Measurements from ENCODE around the gene L3MBTL3.

L3MBTL3 gene

DNA sequence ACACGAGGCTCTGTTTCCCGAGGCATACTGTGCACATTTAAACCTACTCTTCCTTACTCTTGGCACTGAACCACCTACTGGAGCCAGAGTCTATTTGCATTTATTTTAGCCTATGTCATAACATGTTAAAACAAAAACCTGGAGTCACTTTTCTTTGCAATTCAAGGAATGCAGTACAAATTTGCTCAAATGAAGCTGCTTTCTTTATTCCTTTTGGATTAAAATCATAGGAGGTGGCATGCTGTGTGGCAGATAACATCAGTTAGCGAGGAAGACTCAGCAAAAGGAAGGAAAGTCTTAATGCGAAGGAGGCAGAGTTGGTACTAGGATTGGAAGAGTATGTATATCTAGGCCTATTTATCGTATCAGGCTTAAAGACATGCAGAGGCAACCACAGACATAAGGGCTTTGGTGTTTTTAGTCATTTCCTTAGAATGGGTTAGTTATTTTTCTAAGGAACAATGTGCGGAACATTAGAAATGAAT lies 111.4 kb downstream of the L3MBTL3 start:
- DNase-seq, result no peak
- no peaks in the 10 kb centered on the region for H3K36me3 ChIP-seq
- TF ChIP-seq, protein P1, sequence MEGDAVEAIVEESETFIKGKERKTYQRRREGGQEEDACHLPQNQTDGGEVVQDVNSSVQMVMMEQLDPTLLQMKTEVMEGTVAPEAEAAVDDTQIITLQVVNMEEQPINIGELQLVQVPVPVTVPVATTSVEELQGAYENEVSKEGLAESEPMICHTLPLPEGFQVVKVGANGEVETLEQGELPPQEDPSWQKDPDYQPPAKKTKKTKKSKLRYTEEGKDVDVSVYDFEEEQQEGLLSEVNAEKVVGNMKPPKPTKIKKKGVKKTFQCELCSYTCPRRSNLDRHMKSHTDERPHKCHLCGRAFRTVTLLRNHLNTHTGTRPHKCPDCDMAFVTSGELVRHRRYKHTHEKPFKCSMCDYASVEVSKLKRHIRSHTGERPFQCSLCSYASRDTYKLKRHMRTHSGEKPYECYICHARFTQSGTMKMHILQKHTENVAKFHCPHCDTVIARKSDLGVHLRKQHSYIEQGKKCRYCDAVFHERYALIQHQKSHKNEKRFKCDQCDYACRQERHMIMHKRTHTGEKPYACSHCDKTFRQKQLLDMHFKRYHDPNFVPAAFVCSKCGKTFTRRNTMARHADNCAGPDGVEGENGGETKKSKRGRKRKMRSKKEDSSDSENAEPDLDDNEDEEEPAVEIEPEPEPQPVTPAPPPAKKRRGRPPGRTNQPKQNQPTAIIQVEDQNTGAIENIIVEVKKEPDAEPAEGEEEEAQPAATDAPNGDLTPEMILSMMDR (IDR thresholded peaks at IDR 0.05; ENCODE audit: low read depth, low read length), result no peak
- no peaks in the 10 kb centered on the region for H3K27me3 ChIP-seq (ENCODE audit: insufficient read depth, low read depth, severe bottlenecking)
- no peak overlapping the region for H3K27ac ChIP-seq
- H3K9me3 ChIP-seq (ENCODE audit: severe bottlenecking), result no peaks in the 10 kb centered on the region
- no peak overlapping the region for H3K4me3 ChIP-seq (ENCODE audit: low read depth, low read length)

DNA sequence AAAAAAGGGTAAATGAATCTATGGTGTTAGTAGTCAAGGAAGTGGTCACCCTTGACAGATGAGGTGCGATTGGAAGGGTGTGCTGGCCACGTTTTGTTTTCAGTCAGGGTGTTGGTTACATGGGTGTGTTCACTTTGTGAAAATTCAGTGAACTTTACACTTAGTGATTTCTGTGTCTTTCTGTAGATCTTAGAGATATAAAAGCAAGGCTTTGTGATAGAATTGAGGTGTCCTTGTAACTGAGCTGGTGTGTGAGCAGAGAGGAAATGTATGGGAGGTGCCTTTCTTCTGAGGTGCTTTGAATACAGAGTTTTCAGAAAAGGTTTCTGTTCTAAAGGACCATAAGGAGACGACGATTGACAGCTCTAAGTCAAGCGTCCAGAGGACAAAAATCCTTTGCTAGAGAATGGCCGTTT lies 113.9 kb downstream of the L3MBTL3 start:
- TF ChIP-seq, protein P1 (IDR thresholded peaks at IDR 0.05; ENCODE audit: low read depth, low read length), result no peak
- H3K4me3 ChIP-seq (ENCODE audit: low read depth, low read length), result no peak overlapping the region
- H3K36me3 ChIP-seq, result no peaks in the 10 kb centered on the region
- no peaks in the 10 kb centered on the region for H3K27me3 ChIP-seq (ENCODE audit: insufficient read depth, low read depth, severe bottlenecking)
- no peaks in the 10 kb centered on the region for H3K9me3 ChIP-seq (ENCODE audit: severe bottlenecking)
- no peak overlapping the region for H3K27ac ChIP-seq
- no peak for DNase-seq

- Histone ChIP-seq H3K4me3 (ENCODE audit: low read depth, low read length) (no peak overlapping the region), H3K9me3 (ENCODE audit: severe bottlenecking) (no peaks in the 10 kb centered on the region), H3K36me3 (no peaks in the 10 kb centered on the region), H3K27ac (no peak overlapping the region), H3K27me3 (ENCODE audit: insufficient read depth, low read depth, severe bottlenecking) (no peaks in the 10 kb centered on the region)
- TF ChIP-seq, protein P1 (IDR thresholded peaks at IDR 0.05; ENCODE audit: low read depth, low read length), result no peak
- DNase-seq, result no peak
Measured at GRCh38 chr6:130134582-130134981, 116.2 kb downstream of the L3MBTL3 start.

DNA sequence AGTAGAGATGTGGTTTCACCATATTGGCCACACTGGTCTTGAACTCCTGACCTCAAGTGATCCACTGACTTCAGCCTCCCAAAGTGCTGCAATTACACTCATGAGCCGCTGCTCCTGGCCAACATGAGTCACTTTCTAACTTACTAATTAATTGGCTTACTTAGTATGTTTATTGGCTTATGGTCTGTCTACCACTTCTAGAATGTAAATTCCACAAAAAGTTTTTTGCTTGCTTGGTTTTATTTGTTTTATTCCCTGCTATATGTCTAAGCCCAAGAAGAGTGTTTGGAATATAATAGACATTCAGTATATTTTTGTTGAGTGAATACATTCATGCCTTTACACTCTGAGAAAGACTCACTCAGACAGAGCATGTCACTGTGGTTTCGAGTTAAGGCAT lies 118.4 kb downstream of the L3MBTL3 start:
- no peaks in the 10 kb centered on the region for H3K9me3 ChIP-seq (ENCODE audit: severe bottlenecking)
- TF ChIP-seq, protein P1 (IDR thresholded peaks at IDR 0.05; ENCODE audit: low read depth, low read length), result no peak
- no peaks in the 10 kb centered on the region for H3K36me3 ChIP-seq
- no peak overlapping the region for H3K27ac ChIP-seq
- no peak for DNase-seq
- H3K4me3 ChIP-seq (ENCODE audit: low read depth, low read length), result no peak overlapping the region
- H3K27me3 ChIP-seq (ENCODE audit: insufficient read depth, low read depth, severe bottlenecking), result no peaks in the 10 kb centered on the region

DNA sequence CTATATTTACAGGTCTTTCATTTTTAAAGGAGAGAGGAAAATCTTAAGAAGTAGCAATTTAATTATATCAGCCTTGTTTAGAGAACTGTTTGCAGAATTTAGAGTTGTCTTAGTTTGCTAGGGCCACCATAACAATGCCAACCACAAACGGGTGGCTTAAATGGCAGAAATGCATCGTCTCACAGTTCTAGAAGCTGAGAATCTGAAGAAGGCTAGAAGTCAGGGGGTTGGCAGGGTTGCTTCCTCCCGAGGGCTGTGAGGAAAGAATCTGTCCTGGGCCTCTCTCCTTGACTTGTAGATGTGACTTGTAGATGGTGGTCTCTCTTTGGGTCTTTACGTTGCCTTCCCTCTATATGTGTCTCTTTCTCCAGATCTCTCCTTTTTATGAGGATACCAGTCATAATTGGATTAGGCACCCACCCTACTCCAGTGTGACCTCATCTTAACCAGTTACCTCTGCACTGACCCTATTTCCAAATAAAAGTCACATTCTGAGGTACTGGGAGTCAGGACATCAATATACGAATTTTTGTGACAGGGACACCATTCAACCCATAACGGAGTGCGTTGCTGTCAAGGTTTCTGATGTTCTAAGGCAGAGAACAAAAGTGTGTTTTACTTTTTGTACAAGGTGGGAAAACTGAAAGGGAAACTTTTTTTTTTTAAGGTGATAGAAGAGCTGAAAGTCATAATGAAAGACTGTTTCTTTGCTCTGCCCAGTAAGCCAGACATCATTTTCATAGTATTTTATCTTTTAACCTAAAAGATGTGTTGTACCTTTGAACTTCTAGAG lies 119.9 kb downstream of the L3MBTL3 start:
- H3K27ac ChIP-seq, result no peak overlapping the region
- DNase-seq, result no peak
- no peak overlapping the region for H3K4me3 ChIP-seq (ENCODE audit: low read depth, low read length)
- H3K9me3 ChIP-seq (ENCODE audit: severe bottlenecking), result no peaks in the 10 kb centered on the region
- no peaks in the 10 kb centered on the region for H3K27me3 ChIP-seq (ENCODE audit: insufficient read depth, low read depth, severe bottlenecking)
- TF ChIP-seq, protein P1 (IDR thresholded peaks at IDR 0.05; ENCODE audit: low read depth, low read length), result no peak
- no peaks in the 10 kb centered on the region for H3K36me3 ChIP-seq

DNA sequence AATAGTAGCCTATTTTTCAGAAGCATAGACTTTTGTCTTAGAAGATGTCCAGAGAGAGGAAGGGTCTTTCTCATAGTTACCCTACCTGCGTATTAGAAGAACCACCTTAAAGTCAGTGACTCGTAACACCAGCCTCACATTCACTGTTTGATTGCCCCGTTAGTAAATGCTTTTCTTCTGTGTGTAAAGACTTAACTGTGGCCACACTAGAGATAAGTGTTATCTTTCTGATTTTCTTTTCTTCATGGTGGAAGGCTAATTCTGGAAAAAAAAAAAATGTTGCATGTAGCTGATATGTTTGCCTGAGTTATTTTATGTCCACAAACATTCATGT lies 120.5 kb downstream of the L3MBTL3 start:
- Histone ChIP-seq H3K9me3 (ENCODE audit: severe bottlenecking) (no peaks in the 10 kb centered on the region), H3K4me3 (ENCODE audit: low read depth, low read length) (no peak overlapping the region), H3K27ac (no peak overlapping the region), H3K27me3 (ENCODE audit: insufficient read depth, low read depth, severe bottlenecking) (no peaks in the 10 kb centered on the region), H3K36me3 (no peaks in the 10 kb centered on the region)
- DNase-seq, result no peak
- TF ChIP-seq, protein P1 (IDR thresholded peaks at IDR 0.05; ENCODE audit: low read depth, low read length), result no peak
